ENCODE data around the gene EGFR.

The EGFR gene

DNA sequence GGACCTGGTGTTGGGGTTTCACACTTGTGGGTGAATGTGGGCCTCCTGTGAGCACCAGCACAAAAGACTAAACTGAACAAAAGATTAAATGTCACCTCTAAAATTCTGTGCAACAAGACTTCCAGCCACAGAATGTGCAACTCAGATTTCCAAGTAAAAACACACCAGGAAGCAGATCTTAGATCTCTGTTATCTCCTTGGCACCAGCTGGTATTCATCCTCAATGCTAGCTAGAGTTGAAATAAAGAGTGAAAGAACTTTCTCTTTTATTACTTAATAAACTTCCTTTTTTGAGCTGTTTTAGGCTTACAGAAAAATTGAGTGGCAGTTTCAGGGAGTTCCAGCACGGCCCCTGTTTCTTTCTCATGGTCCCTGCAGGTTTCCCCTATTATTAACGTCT is 40.2 kb downstream of the EGFR start:
- TF ChIP-seq ZFP3 (CRISPR knock-in tag; IDR thresholded peaks at IDR 0.05), result no peak
- TF ChIP-seq ZNF8 (CRISPR knock-in tag; IDR thresholded peaks at IDR 0.05), result no peak
- TF ChIP-seq PPARA (CRISPR knock-in tag; IDR thresholded peaks at IDR 0.05; ENCODE audit: borderline replicate concordance), result no peak
- TF ChIP-seq ARNTL (CRISPR knock-in tag; IDR thresholded peaks at IDR 0.05; ENCODE audit: borderline replicate concordance, low read depth), result no peak
- no peak for TF ChIP-seq ISL1 (CRISPR knock-in tag; IDR thresholded peaks at IDR 0.05)
- TF ChIP-seq ESRRG (CRISPR knock-in tag; IDR thresholded peaks at IDR 0.05), result no peak
- TF ChIP-seq, protein P1, sequence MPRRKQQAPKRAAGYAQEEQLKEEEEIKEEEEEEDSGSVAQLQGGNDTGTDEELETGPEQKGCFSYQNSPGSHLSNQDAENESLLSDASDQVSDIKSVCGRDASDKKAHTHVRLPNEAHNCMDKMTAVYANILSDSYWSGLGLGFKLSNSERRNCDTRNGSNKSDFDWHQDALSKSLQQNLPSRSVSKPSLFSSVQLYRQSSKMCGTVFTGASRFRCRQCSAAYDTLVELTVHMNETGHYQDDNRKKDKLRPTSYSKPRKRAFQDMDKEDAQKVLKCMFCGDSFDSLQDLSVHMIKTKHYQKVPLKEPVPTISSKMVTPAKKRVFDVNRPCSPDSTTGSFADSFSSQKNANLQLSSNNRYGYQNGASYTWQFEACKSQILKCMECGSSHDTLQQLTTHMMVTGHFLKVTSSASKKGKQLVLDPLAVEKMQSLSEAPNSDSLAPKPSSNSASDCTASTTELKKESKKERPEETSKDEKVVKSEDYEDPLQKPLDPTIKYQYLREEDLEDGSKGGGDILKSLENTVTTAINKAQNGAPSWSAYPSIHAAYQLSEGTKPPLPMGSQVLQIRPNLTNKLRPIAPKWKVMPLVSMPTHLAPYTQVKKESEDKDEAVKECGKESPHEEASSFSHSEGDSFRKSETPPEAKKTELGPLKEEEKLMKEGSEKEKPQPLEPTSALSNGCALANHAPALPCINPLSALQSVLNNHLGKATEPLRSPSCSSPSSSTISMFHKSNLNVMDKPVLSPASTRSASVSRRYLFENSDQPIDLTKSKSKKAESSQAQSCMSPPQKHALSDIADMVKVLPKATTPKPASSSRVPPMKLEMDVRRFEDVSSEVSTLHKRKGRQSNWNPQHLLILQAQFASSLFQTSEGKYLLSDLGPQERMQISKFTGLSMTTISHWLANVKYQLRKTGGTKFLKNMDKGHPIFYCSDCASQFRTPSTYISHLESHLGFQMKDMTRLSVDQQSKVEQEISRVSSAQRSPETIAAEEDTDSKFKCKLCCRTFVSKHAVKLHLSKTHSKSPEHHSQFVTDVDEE (CRISPR knock-in tag; IDR thresholded peaks at IDR 0.05), result no peak
- no peak for ATAC-seq

DNA sequence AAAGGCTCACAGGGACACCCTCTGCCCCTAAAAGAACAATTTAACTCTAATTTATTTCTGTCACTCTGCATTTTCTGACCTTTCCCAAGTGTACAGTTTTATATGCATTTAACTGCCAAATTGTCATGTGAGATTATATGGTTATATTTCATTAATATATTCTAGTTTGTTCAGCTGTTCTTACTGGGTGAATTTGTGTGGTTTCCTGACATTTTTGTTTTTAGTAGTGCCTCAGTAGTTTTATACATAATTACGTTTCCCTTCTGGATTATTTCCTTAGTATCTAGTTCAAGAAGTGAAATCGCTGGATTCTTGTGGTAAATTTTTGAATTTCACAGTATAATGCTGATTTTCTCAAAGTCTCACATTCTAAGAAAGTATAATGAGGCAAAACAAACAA is 41.3 kb downstream of the EGFR start:
- TF ChIP-seq TCF4 (CRISPR knock-in tag; IDR thresholded peaks at IDR 0.05; ENCODE audit: borderline replicate concordance), result no peak
- no peak for TF ChIP-seq OSR1 (CRISPR knock-in tag; IDR thresholded peaks at IDR 0.05)
- no peak for TF ChIP-seq ESRRG (CRISPR knock-in tag; IDR thresholded peaks at IDR 0.05)
- TF ChIP-seq ISL1 (CRISPR knock-in tag; IDR thresholded peaks at IDR 0.05), result no peak
- TF ChIP-seq, protein P2, sequence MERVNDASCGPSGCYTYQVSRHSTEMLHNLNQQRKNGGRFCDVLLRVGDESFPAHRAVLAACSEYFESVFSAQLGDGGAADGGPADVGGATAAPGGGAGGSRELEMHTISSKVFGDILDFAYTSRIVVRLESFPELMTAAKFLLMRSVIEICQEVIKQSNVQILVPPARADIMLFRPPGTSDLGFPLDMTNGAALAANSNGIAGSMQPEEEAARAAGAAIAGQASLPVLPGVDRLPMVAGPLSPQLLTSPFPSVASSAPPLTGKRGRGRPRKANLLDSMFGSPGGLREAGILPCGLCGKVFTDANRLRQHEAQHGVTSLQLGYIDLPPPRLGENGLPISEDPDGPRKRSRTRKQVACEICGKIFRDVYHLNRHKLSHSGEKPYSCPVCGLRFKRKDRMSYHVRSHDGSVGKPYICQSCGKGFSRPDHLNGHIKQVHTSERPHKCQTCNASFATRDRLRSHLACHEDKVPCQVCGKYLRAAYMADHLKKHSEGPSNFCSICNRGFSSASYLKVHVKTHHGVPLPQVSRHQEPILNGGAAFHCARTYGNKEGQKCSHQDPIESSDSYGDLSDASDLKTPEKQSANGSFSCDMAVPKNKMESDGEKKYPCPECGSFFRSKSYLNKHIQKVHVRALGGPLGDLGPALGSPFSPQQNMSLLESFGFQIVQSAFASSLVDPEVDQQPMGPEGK (CRISPR knock-in tag; IDR thresholded peaks at IDR 0.05; ENCODE audit: borderline replicate concordance), result no peak
- no peak for TF ChIP-seq SNAI2 (CRISPR knock-in tag; IDR thresholded peaks at IDR 0.05)
- no peak for TF ChIP-seq ZNF70 (CRISPR knock-in tag; IDR thresholded peaks at IDR 0.05)
- TF ChIP-seq, protein P3, sequence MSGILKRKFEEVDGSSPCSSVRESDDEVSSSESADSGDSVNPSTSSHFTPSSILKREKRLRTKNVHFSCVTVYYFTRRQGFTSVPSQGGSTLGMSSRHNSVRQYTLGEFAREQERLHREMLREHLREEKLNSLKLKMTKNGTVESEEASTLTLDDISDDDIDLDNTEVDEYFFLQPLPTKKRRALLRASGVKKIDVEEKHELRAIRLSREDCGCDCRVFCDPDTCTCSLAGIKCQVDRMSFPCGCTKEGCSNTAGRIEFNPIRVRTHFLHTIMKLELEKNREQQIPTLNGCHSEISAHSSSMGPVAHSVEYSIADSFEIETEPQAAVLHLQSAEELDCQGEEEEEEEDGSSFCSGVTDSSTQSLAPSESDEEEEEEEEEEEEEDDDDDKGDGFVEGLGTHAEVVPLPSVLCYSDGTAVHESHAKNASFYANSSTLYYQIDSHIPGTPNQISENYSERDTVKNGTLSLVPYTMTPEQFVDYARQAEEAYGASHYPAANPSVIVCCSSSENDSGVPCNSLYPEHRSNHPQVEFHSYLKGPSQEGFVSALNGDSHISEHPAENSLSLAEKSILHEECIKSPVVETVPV (CRISPR knock-in tag; IDR thresholded peaks at IDR 0.05), result no peak
- TF ChIP-seq BACH2 (CRISPR knock-in tag; IDR thresholded peaks at IDR 0.05; ENCODE audit: borderline replicate concordance), result no peak
- TF ChIP-seq, protein P1 (CRISPR knock-in tag; IDR thresholded peaks at IDR 0.05), result no peak
- no peak for TF ChIP-seq PPARA (CRISPR knock-in tag; IDR thresholded peaks at IDR 0.05; ENCODE audit: borderline replicate concordance)
- TF ChIP-seq ZNF8 (CRISPR knock-in tag; IDR thresholded peaks at IDR 0.05), result no peak
- no peak for TF ChIP-seq ZFP3 (CRISPR knock-in tag; IDR thresholded peaks at IDR 0.05)
- TF ChIP-seq, protein P4, sequence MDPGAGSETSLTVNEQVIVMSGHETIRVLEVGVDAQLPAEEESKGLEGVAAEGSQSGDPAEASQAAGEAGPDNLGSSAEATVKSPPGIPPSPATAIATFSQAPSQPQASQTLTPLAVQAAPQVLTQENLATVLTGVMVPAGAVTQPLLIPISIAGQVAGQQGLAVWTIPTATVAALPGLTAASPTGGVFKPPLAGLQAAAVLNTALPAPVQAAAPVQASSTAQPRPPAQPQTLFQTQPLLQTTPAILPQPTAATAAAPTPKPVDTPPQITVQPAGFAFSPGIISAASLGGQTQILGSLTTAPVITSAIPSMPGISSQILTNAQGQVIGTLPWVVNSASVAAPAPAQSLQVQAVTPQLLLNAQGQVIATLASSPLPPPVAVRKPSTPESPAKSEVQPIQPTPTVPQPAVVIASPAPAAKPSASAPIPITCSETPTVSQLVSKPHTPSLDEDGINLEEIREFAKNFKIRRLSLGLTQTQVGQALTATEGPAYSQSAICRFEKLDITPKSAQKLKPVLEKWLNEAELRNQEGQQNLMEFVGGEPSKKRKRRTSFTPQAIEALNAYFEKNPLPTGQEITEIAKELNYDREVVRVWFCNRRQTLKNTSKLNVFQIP (CRISPR knock-in tag; IDR thresholded peaks at IDR 0.05; ENCODE audit: borderline replicate concordance, low read depth), result no peak

DNA sequence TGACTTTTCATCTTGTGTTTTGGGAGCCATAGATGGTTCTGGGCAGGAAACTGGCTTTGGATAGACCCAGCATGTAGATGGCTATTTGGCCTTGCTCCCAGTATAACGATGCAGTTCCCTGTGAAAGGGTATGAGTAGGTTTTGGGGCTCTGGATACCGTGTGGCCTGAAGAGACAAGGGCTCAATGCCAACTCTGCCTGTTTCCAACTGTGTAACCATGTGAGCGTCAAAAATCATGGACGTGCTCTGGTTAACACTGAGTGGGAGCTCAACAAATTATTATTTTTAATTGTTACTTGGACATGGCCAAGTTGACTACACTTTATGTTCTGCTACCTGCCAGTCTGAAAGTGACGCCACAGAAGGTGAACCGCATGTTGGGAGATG is 41.8 kb downstream of the EGFR start:
- ATAC-seq, result no peak
- TF ChIP-seq ESRRG (CRISPR knock-in tag; IDR thresholded peaks at IDR 0.05) (no peak), OSR1 (CRISPR knock-in tag; IDR thresholded peaks at IDR 0.05) (no peak), ZC3H10 (CRISPR knock-in tag; IDR thresholded peaks at IDR 0.05) (no peak), ZNF565 (CRISPR knock-in tag; conservative IDR thresholded peaks at IDR 0.05; ENCODE audit: low read depth) (no peak), GLIS3 (CRISPR knock-in tag; IDR thresholded peaks at IDR 0.05) (no peak), ZFP30 (CRISPR knock-in tag; IDR thresholded peaks at IDR 0.05) (no peak), RARB (CRISPR knock-in tag; IDR thresholded peaks at IDR 0.05) (no peak), SNAI2 (CRISPR knock-in tag; IDR thresholded peaks at IDR 0.05) (no peak), ZNF70 (CRISPR knock-in tag; IDR thresholded peaks at IDR 0.05) (no peak), TCF4 (CRISPR knock-in tag; IDR thresholded peaks at IDR 0.05; ENCODE audit: borderline replicate concordance) (no peak)
- TF ChIP-seq, protein P4 (CRISPR knock-in tag; IDR thresholded peaks at IDR 0.05; ENCODE audit: borderline replicate concordance, low read depth), result no peak
- TF ChIP-seq, protein P2 (CRISPR knock-in tag; IDR thresholded peaks at IDR 0.05; ENCODE audit: borderline replicate concordance), result no peak

More for the DNA sequence above, 41.3 kb downstream of the EGFR start:
- no peak for ATAC-seq

Measured in SK-N-SH treated with all-trans-retinoic acid at 6 μM for 48 hours (cell line).